Kidney (tissue), 14 donors: ENCODE results near the gene PGAM5. TPM values are rescaled to one million over a fixed set of nuclear protein-coding genes. Genes with fewer than 3 reads are reported as not detected.

ENCODE experiments used
- DNase-seq, 5 donors: peaks; one replicate each; pipeline ENCODE4 v3.0.0-alpha.2; 2013 to 2020
- FAIRE-seq: peaks from 2 replicates; lab custom pipeline; 2012; peaks lifted over from hg19 to GRCh38; lab: Jason Lieb, UNC
- H3K27ac ChIP-seq, 2 donors: one replicate each; pipeline ENCODE4 v1.7.0; 2013; ENCODE audit warnings: low read depth in 2 of 2, low read length in 2 of 2, inconsistent platforms in 1 of 2
- H3K27me3 ChIP-seq: one replicate; pipeline ENCODE4 v1.7.1; 2013; ENCODE audit warnings: low read length, inconsistent platforms; ENCODE audit not compliant: control insufficient read depth, insufficient read depth
- H3K36me3 ChIP-seq, 3 donors: one replicate each; pipeline versions ENCODE4 v1.7.0 to v1.7.1; 2013; ENCODE audit warnings: low read length in 3 of 3, control low read depth in 1 of 3, inconsistent platforms in 1 of 3; ENCODE audit not compliant: insufficient read depth in 3 of 3, control insufficient read depth in 2 of 3
- H3K4me1 ChIP-seq, 3 donors: one replicate each; pipeline versions ENCODE4 v1.7.0 to v1.7.1; 2013; ENCODE audit warnings: low read length in 3 of 3, inconsistent platforms in 1 of 3, low read depth in 1 of 3; ENCODE audit not compliant: control insufficient read depth in 2 of 3, insufficient read depth in 2 of 3
- H3K4me3 ChIP-seq, 3 donors: one replicate each; pipeline versions ENCODE4 v1.7.0 to v1.8.1; 2013; ENCODE audit warnings: low read length in 3 of 3, control low read depth in 1 of 3, inconsistent platforms in 1 of 3
- H3K9ac ChIP-seq, 3 donors: one replicate each; pipeline versions ENCODE4 v1.7.0 to v1.7.1; 2013; ENCODE audit warnings: low read length in 3 of 3, control low read depth in 1 of 3, inconsistent platforms in 1 of 3
- H3K9me3 ChIP-seq, 3 donors: one replicate each; pipeline versions ENCODE4 v1.7.0 to v1.7.1; 2013; ENCODE audit warnings: low read length in 3 of 3, control low read depth in 1 of 3, inconsistent platforms in 1 of 3; ENCODE audit not compliant: control insufficient read depth in 2 of 3, insufficient read depth in 1 of 3
- intact Hi-C: fragments of 100-400 bp; cut with DNase I; formaldehyde crosslinking; loops from one replicate; pipeline ENCODE4 v1.11.1; 2022
- polyA plus RNA-seq: library from polyadenylated mRNA; stranded (reverse); fragments of 350-450 nt; fragmentation: Illumina TruSeq; extraction: RNeasy Lipid Tissue Mini Kit (QIAGEN cat#74804); gene quantifications from one replicate; pipeline ENCODE4 v1.2.3, GENCODE V29; 2014; ENCODE audit warnings: low read depth, low replicate concordance; ENCODE audit not compliant: insufficient read depth
- total RNA-seq: library from RNA; stranded (reverse); fragmentation: NEBNext Ultra II Directional; extraction: Animal tissue kit (Norgen Biotek cat#: 25700); gene quantifications from one replicate; pipeline ENCODE4 v1.2.1, GENCODE V29; 2021
- TF ChIP-seq, protein P1 (sequence below): IDR thresholded peaks from 3 replicates; pipeline ENCODE4 v1.5.1; 2012; ENCODE audit warnings: mild to moderate bottlenecking, moderate library complexity, borderline replicate concordance; ENCODE audit not compliant: insufficient read depth; ENCODE audit errors: extremely low read depth
- donor health status: control.
- donor health status: control.
- donor health status: control.
- donor health status: control.
- donor health status: control.
- donor health status: DM: yes; HTN: yes; CAD: no.
- donor health status: Normal renal cell carcinoma (clear cell type).

PGAM5 gene
- total and polyA plus RNA-seq, 2 donors from 2014 or later = 19.4 to 33.5 TPM

DNA sequence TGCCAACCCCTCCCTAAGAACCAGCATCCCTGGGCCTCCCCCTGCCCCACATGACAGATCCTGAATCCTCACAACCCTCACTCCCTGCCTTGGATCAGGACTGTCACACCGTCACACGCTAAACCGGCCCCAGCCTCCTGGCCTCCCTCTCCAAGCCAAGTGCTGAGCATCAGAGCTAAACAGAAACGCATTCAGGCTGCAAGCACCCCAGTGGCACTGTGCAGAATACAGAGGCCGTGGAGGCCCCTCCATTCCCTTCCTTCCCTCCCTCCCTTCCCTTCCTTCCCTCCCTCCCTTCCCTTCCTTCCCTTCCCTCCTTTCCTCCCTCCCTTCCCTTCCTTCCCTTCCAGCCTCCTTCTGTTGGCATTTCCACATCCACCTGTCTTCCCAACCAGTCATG is 36.1 kb upstream of the PGAM5 start:
- no peaks in the 10 kb centered on the region for H3K4me1 ChIP-seq
- no peak for DNase-seq
- no peak overlapping the region for H3K9ac ChIP-seq
- no peak overlapping the region for H3K4me3 ChIP-seq
- intact Hi-C loops = no loop called here
- TF ChIP-seq, protein P1, sequence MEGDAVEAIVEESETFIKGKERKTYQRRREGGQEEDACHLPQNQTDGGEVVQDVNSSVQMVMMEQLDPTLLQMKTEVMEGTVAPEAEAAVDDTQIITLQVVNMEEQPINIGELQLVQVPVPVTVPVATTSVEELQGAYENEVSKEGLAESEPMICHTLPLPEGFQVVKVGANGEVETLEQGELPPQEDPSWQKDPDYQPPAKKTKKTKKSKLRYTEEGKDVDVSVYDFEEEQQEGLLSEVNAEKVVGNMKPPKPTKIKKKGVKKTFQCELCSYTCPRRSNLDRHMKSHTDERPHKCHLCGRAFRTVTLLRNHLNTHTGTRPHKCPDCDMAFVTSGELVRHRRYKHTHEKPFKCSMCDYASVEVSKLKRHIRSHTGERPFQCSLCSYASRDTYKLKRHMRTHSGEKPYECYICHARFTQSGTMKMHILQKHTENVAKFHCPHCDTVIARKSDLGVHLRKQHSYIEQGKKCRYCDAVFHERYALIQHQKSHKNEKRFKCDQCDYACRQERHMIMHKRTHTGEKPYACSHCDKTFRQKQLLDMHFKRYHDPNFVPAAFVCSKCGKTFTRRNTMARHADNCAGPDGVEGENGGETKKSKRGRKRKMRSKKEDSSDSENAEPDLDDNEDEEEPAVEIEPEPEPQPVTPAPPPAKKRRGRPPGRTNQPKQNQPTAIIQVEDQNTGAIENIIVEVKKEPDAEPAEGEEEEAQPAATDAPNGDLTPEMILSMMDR = no peak
- H3K27ac ChIP-seq = no peak overlapping the region
- H3K9me3 ChIP-seq = no peaks in the 10 kb centered on the region
- H3K36me3 ChIP-seq = peaks cover 3 to 24% (median 21%) of the 10 kb centered on the region in 3 donors
- no peak for FAIRE-seq
- no peaks in the 10 kb centered on the region for H3K27me3 ChIP-seq

DNA sequence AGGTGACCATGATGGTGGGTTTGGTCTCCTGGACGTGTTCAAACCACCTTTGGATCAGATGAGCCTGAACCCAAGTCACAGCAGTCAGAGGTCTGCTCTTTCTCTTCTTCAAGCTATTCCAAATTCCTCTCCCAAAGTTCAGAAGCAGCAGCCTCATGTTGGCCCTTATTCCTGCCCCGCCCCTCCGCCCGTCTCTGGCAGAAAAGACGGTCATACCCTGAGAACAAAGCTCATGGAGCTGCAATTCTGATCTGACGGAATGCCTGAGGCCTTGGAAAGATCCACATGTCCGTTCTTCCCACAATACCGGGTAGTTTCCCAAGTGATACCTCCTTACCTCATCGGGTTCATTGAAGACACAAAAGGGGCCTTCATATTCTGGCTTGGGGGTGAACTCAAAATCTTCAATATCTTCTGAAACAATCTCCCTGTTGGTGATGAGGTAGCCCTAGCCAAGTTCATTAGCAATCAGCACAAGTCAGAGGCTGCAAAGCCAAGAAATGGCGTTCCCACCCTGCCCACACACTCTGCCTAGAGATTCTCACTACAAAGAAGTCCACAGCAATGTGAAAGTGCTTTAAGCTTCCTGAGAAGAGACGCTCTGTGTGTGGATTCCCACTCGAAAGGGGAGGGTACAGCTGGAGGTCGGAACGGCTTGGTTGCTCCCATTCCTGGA is 34.7 kb upstream of the PGAM5 start:
- Histone ChIP-seq H3K36me3 (peaks cover 3 to 24% (median 22%) of the 10 kb centered on the region in 3 donors), H3K9ac (no peak overlapping the region), H3K4me3 (no peak overlapping the region), H3K27me3 (no peaks in the 10 kb centered on the region), H3K4me1 (no peaks in the 10 kb centered on the region), H3K27ac (no peak overlapping the region), H3K9me3 (no peaks in the 10 kb centered on the region)
- intact Hi-C loops = no loop called here
- TF ChIP-seq, protein P1 = no peak
- DNase-seq (no peak), FAIRE-seq (no peak)

DNA sequence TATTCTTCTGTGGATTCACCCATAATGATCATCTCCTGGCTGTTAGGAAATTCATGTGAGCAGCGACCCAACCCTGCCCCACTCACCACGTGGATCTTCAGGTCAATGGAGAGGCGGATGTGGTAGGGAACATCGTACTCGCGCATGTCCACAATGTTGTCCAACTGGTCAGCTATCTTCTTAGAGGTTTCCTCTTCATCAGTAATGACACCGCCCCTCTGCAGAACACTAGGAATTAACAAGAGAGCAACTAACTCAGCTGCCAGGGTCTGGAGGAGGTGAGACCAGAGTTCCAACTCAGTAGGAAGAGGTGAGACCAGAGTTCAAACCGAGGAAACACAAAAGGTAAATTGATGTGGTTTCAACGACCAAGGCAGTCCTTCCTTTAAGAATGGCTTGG is 33.1 kb upstream of the PGAM5 start:
- Histone ChIP-seq H3K9ac (no peak overlapping the region), H3K36me3 (peaks cover 0 to 24% (median 17%) of the 10 kb centered on the region in 3 donors), H3K4me3 (no peak overlapping the region), H3K27me3 (no peaks in the 10 kb centered on the region), H3K27ac (no peak overlapping the region), H3K9me3 (no peaks in the 10 kb centered on the region), H3K4me1 (no peaks in the 10 kb centered on the region)
- DNase-seq (no peak), FAIRE-seq (no peak)
- intact Hi-C loops = no loop called here
- TF ChIP-seq, protein P1 = no peak
